ENCODE measurements around the gene ALOX5.
"Not testable (repeated sequence)": the region's sequence is repeated elsewhere in the genome, so short reads cannot be mapped to it uniquely, and the experiment has no call there.

ALOX5 gene

GRCh38 chr10:45373576-45374349 is at the start of gene ALOX5:
TSS of gene ALOX5 (plus strand) at chr10:45374216. CDS start at chr10:45374280, 64 bp downstream.
- no peak for DNase-seq

- no peak for DNase-seq
Measured at GRCh38 chr10:45325116-45325515, 48.9 kb upstream of the ALOX5 start.

DNA sequence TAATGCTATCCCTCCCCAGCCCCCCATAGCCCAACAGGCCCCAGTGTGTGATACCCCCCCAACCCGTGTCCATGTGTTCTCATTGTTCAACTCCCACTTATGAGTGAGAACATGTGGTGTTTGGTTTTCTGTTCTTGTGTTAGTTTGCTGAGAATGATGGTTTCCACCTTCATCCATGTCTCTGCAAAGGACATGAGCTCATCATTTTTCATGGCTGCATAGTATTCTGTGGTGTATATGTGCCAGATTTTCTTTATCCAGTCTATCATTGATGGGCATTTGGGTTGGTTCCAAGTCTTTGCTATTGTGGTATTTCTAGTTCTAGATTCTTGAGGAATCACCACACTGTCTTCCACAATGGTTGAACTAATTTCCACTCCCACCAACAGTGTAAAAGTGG is 47.2 kb upstream of the ALOX5 start:
- not testable (repeated sequence) for DNase-seq

- DNase-seq: not testable (repeated sequence)
Measured at GRCh38 chr10:45331824-45332223, 42.2 kb upstream of the ALOX5 start.

GRCh38 chr10:45339894-45340293 is 34.1 kb upstream of the ALOX5 start:
- no peak for DNase-seq

GRCh38 chr10:45340420-45340819 is 33.6 kb upstream of the ALOX5 start:
- not testable (repeated sequence) for DNase-seq

GRCh38 chr10:45346652-45347335 is 27.2 kb upstream of the ALOX5 start:
- not testable (repeated sequence) for DNase-seq

GRCh38 chr10:45347464-45347863 is 26.6 kb upstream of the ALOX5 start:
- not testable (repeated sequence) for DNase-seq

- not testable (repeated sequence) for DNase-seq
Measured at GRCh38 chr10:45348196-45348765, 25.7 kb upstream of the ALOX5 start.

- DNase-seq: no peak
Measured at GRCh38 chr10:45353186-45353585, 20.8 kb upstream of the ALOX5 start.

DNA sequence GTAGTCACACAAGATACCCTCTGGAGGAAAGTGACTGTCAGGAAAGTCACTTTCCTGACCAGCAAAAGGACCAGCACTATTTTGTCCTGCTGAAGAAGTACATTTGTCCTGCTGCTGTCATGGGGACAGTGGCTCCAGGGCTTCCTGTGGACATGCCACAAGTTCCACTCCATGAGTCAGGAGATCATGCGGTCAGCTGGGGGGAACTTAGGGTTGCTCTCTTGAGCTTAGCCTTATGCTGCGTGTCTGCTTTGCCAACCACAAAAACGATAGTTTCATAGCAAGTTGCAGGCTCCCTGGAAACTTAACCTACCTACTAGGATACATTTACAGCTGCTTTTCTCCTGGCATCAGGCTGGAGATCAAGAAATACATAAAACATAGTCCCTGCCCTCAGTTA is 19.8 kb upstream of the ALOX5 start:
- no peak for DNase-seq

- DNase-seq: no peak
Measured at GRCh38 chr10:45355494-45355893, 18.5 kb upstream of the ALOX5 start.

DNA sequence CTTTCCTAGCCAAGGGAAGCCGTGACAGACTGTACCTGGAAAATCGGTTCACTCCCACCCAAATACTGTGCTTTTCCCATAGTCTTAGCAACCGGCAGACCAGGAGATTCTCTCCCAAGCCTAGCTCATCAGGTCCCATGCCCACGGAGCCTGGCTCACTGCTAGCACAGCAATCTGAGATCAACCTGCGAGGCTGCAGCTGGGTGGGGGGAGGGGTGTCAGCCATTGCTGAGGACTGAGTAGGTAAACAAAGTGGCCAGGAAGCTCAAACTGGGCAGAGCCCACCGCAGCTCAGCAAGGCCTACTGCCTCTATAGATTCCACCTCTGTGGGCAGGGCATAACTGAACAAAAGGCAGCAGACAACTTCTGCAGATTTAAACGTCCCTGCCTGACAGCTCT is 15.1 kb upstream of the ALOX5 start:
- not testable (repeated sequence) for DNase-seq

GRCh38 chr10:45361983-45362799 is 11.8 kb upstream of the ALOX5 start:
- DNase-seq: peak; percentile 31

DNA sequence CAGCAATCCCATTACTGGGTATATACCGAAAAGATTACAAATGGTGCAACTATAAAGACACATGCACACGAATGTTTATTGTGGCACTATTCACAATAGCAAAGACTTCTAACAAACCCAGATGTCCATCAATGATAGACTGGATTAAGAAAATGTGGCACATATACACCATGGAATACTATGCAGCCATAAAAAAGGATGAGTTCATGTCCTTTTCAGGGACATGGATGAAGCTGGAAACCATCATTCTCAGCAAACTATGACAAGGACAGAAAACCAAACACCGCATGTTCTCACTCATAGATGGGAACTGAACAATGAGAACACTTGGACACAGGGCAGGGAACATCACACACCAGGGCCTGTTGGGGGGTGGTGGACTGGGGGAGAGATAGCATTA is 6.4 kb upstream of the ALOX5 start:
- DNase-seq: not testable (repeated sequence)

- DNase-seq: no peak
Measured at GRCh38 chr10:45368181-45368580, 5.8 kb upstream of the ALOX5 start.

GRCh38 chr10:45370202-45370955 is 3.6 kb upstream of the ALOX5 start:
- DNase-seq: no peak

GRCh38 chr10:45371560-45371959 is 2.5 kb upstream of the ALOX5 start:
- no peak for DNase-seq

- DNase-seq: no peak
Measured at GRCh38 chr10:45372251-45372951, 1.6 kb upstream of the ALOX5 start.

GRCh38 chr10:45373003-45373575 is 927 bp upstream of the ALOX5 start:
- peak; percentile 13 for DNase-seq

DNA sequence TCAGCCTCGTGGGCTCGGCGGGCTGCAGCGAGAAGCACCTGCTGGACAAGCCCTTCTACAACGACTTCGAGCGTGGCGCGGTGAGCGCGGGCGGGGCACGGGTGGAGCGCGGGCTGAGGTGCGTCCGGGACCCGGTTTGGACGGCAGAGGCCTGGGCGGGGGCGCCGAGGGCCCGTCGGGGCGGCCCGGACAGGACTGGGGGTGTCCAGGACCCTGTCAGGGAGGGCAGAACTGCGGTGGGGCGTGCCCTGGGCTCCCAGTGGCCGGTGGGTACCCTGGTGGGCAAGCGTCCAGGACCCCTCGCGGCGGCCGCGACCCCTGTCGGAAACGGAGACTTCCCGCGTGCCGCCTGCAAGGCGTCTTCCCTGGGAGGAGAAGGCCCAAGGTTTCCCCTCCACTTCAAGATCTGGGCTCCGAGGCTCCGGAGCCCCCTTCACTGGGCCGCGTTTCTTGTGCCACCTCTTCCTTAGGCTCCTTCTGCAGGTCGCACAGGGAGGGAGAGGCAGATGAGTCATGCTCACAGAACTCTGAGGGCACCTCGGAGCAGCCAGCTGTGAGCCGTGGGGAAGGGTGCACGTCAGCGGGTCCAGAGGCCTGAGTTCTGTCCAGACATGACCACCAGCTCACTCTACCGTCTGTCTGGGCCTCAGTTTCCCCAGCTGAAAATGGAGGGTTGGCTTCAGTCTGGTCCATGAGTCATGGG is 485 bp downstream of the ALOX5 start:
- peak; percentile 13 for DNase-seq

All from activated gamma-delta T cell treated with Interleukin-2 at 50 U/mL for 16 hours (primary cell).